GM19025 (cell line): Measurements from ENCODE around the gene SDS.

Experiments
- ATAC-seq: cut with Tn5 transposase; IDR thresholded peaks from one replicate; pipeline ENCODE4 v1.9.1; 2021; ENCODE audit warnings: mild to moderate bottlenecking, low read depth, moderate library complexity; ENCODE audit not compliant: unreplicated experiment

SDS gene

GRCh38 chr12:113385282-113385882, 18.3 kb downstream of the SDS start:
- ATAC-seq = no peak

- no peak for ATAC-seq
Observed at GRCh38 chr12:113384778-113385177, 18.9 kb downstream of the SDS start.

- no peak for ATAC-seq
Observed at GRCh38 chr12:113382206-113382605, 21.5 kb downstream of the SDS start.

GRCh38 chr12:113381220-113381619, 22.5 kb downstream of the SDS start:
- no peak for ATAC-seq

- no peak for ATAC-seq
Observed at GRCh38 chr12:113378291-113378690, 25.4 kb downstream of the SDS start.

GRCh38 chr12:113374823-113375428, 28.8 kb downstream of the SDS start:
- ATAC-seq = no peak

- no peak for ATAC-seq
Observed at GRCh38 chr12:113373969-113374368, 29.7 kb downstream of the SDS start.

- no peak for ATAC-seq
Observed at GRCh38 chr12:113373440-113373839, 30.2 kb downstream of the SDS start.

GRCh38 chr12:113372371-113372770, 31.3 kb downstream of the SDS start:
- no peak for ATAC-seq

GRCh38 chr12:113371808-113372207, 31.9 kb downstream of the SDS start:
- no peak for ATAC-seq

GRCh38 chr12:113370923-113371682, 32.6 kb downstream of the SDS start:
- ATAC-seq = no peak

- no peak for ATAC-seq
Observed at GRCh38 chr12:113369391-113369985, 34.2 kb downstream of the SDS start.

- no peak for ATAC-seq
Observed at GRCh38 chr12:113368331-113368730, 35.4 kb downstream of the SDS start.

- ATAC-seq = no peak
Observed at GRCh38 chr12:113366827-113367226, 36.9 kb downstream of the SDS start.

- no peak for ATAC-seq
Observed at GRCh38 chr12:113365639-113366395, 37.9 kb downstream of the SDS start.

GRCh38 chr12:113364698-113365097, 39.0 kb downstream of the SDS start:
- ATAC-seq = no peak

- ATAC-seq = no peak
Observed at GRCh38 chr12:113361574-113362370, 41.9 kb downstream of the SDS start.

- ATAC-seq = no peak
Observed at GRCh38 chr12:113359939-113360748, 43.5 kb downstream of the SDS start.
